ENCODE data around the gene TNFAIP6.

TNFAIP6 gene

GRCh38 chr2:151353995-151354394 is 3.4 kb upstream of the TNFAIP6 start:
- no peaks in the 10 kb centered on the region for H3K9me3 ChIP-seq (replicated peaks; ENCODE audit: insufficient read depth, low read length)
- no peak overlapping the region for H2AFZ ChIP-seq (ENCODE audit: low read length)
- no peak for TF ChIP-seq EZH2phosphoT487 (IDR thresholded peaks at IDR 0.05; ENCODE audit: low read length)
- no peak for TF ChIP-seq CTCF (IDR thresholded peaks at IDR 0.05; ENCODE audit: low read length)
- TF ChIP-seq EZH2 (optimal IDR thresholded peaks at IDR 0.05; ENCODE audit: low read depth, low read length): no peak
- H4K20me1 ChIP-seq (ENCODE audit: insufficient read depth, low read length): no peaks in the 10 kb centered on the region
- H3K9me2 ChIP-seq (replicated peaks; ENCODE audit: insufficient read depth, low read length): no peaks in the 10 kb centered on the region
- no peak overlapping the region for H3K27ac ChIP-seq (ENCODE audit: low read length)
- no peaks in the 10 kb centered on the region for H3K4me1 ChIP-seq (ENCODE audit: low read length)
- no peaks in the 10 kb centered on the region for H3K36me3 ChIP-seq (replicated peaks; ENCODE audit: insufficient read depth, low read length)
- H3F3A ChIP-seq (ENCODE audit: insufficient read depth, low read length): no peaks in the 10 kb centered on the region
- DNase-seq: no peak
- no peaks in the 10 kb centered on the region for H3K79me2 ChIP-seq (ENCODE audit: low read length)
- H3K9ac ChIP-seq (ENCODE audit: low read length): no peak overlapping the region
- no peak overlapping the region for H3K4me3 ChIP-seq (ENCODE audit: low read length)
- H3K4me2 ChIP-seq (ENCODE audit: low read depth, low read length): no peak overlapping the region
- H3K27me3 ChIP-seq (replicated peaks; ENCODE audit: insufficient read depth, low read length): no peaks in the 10 kb centered on the region

GRCh38 chr2:151354807-151355206 is 2.6 kb upstream of the TNFAIP6 start:
- Histone ChIP-seq H3K9me3 (replicated peaks; ENCODE audit: insufficient read depth, low read length) (no peaks in the 10 kb centered on the region), H3K36me3 (replicated peaks; ENCODE audit: insufficient read depth, low read length) (no peaks in the 10 kb centered on the region), H3K79me2 (ENCODE audit: low read length) (no peaks in the 10 kb centered on the region), H3K9me2 (replicated peaks; ENCODE audit: insufficient read depth, low read length) (no peaks in the 10 kb centered on the region), H2AFZ (ENCODE audit: low read length) (no peak overlapping the region), H3K4me1 (ENCODE audit: low read length) (no peaks in the 10 kb centered on the region), H3F3A (ENCODE audit: insufficient read depth, low read length) (no peaks in the 10 kb centered on the region), H3K4me2 (ENCODE audit: low read depth, low read length) (no peak overlapping the region), H4K20me1 (ENCODE audit: insufficient read depth, low read length) (no peaks in the 10 kb centered on the region), H3K9ac (ENCODE audit: low read length) (no peak overlapping the region), H3K4me3 (ENCODE audit: low read length) (no peak overlapping the region), H3K27me3 (replicated peaks; ENCODE audit: insufficient read depth, low read length) (no peaks in the 10 kb centered on the region), H3K27ac (ENCODE audit: low read length) (no peak overlapping the region)
- no peak for DNase-seq
- TF ChIP-seq EZH2 (optimal IDR thresholded peaks at IDR 0.05; ENCODE audit: low read depth, low read length) (no peak), EZH2phosphoT487 (IDR thresholded peaks at IDR 0.05; ENCODE audit: low read length) (no peak), CTCF (IDR thresholded peaks at IDR 0.05; ENCODE audit: low read length) (no peak)

- Histone ChIP-seq H3K4me3 (ENCODE audit: low read length) (no peak overlapping the region), H4K20me1 (ENCODE audit: insufficient read depth, low read length) (no peaks in the 10 kb centered on the region), H3K9ac (ENCODE audit: low read length) (no peak overlapping the region), H3F3A (ENCODE audit: insufficient read depth, low read length) (no peaks in the 10 kb centered on the region), H3K36me3 (replicated peaks; ENCODE audit: insufficient read depth, low read length) (no peaks in the 10 kb centered on the region), H3K9me2 (replicated peaks; ENCODE audit: insufficient read depth, low read length) (no peaks in the 10 kb centered on the region), H3K79me2 (ENCODE audit: low read length) (no peaks in the 10 kb centered on the region), H3K4me2 (ENCODE audit: low read depth, low read length) (no peak overlapping the region), H3K9me3 (replicated peaks; ENCODE audit: insufficient read depth, low read length) (no peaks in the 10 kb centered on the region), H3K27ac (ENCODE audit: low read length) (no peak overlapping the region), H3K4me1 (ENCODE audit: low read length) (no peaks in the 10 kb centered on the region), H2AFZ (ENCODE audit: low read length) (no peak overlapping the region), H3K27me3 (replicated peaks; ENCODE audit: insufficient read depth, low read length) (no peaks in the 10 kb centered on the region)
- no peak for TF ChIP-seq CTCF (IDR thresholded peaks at IDR 0.05; ENCODE audit: low read length)
- TF ChIP-seq EZH2phosphoT487 (IDR thresholded peaks at IDR 0.05; ENCODE audit: low read length): no peak
- no peak for TF ChIP-seq EZH2 (optimal IDR thresholded peaks at IDR 0.05; ENCODE audit: low read depth, low read length)
- no peak for DNase-seq
Measured at GRCh38 chr2:151358166-151358970, 976 bp downstream of the TNFAIP6 start.

Measured in MM.1S (cell line).